NCI-H1105 treated with DMSO at 0.1 percent for 48 hours (cell line): ENCODE results near the gene P3H2.
A peak's percentile ranks its signal among the peaks of the same experiment; 100 is the strongest.

Experiments used
- DNase-seq: peaks from one replicate; lab custom pipeline; 2025; lab: John Stamatoyannopoulos, UW

P3H2 gene

DNA sequence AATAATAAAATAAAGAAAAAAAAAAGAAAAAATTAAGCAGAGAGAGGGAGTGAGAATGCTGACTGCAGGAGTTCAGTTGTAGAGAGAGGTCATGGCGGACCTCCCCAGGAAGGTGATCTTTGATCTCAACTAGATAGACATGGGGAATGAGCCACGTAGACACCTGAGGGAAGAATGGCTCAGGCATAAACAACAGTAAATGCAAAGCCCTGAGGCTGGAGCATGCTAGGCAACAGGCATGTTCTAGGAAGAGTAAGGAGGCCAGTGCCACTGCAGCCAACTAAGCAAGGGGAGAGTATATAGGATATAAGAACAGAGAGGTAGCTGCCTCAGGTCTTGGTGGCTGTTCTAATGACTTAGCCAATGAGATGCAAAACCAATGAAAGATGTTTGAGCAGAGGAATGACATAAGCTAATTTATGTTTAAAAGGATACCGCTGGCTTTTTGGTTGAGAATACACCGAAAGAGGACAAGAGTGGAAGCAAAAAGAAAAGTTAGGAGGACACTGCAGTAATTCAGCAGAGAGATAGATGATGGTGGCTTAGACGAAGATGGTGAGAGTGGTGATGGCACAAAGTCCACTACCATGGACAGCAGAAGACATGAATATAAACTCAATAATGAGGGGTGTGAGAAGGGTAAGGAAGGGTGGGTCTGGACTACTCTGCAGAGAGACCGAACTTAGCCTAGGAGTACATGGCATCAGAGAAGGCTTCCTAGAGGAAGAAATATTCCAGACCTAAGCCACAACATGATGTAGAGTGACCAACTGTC, 174.6 kb downstream of the P3H2 start:
- DNase-seq = no peak

DNA sequence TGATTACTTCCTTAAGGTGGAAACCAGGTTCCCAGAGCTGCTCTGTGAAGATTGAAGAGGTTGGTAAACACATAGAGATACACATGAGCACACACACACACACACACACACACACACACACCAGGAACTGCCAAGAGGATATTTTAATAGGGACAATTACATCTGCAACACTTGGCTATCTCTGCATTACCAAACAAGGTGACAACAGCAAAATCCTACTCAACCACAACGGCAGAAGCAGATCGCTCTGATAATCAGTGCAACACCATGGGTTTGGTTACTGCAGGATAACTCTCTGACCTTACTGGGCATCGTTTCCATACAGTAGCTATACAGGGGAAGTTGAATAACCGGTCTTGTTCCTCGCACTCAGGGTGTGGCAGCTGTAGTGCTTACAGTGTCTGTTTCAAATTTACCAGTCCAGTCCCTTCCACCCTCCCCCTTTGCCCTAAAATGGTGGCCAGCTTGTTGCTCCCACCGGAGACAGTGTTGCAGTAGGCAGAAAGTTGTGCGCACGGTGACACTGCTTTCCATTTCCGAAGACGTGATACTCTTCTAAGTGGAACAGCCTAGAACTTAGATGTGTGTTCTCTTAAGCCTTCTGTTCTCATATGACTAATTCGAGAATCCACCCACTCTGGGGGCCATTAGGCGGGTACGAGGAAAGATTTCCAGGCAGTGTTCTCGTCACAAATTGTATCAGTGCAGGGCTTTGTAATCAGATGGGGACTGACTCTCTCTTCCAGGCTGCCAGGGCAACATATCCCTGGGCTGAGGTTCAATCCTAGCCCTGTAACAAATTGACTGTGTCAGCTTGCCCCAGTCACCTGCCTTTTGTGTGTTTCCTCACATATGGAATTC, 176.2 kb downstream of the P3H2 start:
- DNase-seq = no peak

DNA sequence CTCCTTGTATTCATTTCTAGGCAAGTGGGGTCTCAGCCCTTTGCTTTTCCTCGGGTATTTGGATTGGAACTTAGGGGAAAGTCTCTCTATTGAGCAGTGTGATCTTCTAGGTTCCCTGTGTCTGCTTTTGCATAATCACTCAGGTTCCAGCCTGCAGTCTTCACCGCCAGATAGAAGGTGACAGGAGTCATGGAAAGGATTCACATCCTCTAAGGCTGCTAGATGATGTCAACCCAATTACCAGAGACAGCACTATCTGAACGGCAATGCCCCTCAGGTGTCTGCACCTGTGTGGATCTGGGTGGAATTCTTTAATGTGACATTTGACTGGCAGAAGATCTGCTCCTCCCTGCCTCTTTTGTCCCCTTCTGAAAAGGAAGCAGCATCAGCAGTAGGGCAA, 177.7 kb downstream of the P3H2 start:
- no peak for DNase-seq

DNA sequence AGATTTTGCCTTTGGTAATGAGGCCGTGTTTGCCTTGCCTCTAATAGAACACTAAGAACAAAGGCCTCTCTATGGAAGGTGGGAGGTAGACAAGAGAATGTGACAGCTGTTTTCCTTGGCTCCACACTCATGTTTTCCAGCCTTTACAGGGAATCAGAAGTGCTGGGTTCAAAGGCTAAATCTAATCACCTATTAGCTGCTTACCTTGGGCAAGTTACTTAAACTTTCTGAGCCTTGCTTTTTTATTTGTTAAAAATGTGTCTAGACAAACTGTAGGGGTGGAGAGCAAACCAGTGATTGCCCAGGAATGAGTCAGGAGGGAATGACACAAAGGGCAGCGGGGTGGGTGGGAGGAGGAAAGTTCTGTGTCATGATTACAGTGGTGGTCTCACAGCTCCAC, 179.0 kb downstream of the P3H2 start:
- DNase-seq = peak; percentile 31

- DNase-seq = peak; percentile 31
Measured at GRCh38 chr3:189941125-189941524, 179.6 kb downstream of the P3H2 start.

GRCh38 chr3:189937302-189938127, 183.2 kb downstream of the P3H2 start:
- no peak for DNase-seq

DNA sequence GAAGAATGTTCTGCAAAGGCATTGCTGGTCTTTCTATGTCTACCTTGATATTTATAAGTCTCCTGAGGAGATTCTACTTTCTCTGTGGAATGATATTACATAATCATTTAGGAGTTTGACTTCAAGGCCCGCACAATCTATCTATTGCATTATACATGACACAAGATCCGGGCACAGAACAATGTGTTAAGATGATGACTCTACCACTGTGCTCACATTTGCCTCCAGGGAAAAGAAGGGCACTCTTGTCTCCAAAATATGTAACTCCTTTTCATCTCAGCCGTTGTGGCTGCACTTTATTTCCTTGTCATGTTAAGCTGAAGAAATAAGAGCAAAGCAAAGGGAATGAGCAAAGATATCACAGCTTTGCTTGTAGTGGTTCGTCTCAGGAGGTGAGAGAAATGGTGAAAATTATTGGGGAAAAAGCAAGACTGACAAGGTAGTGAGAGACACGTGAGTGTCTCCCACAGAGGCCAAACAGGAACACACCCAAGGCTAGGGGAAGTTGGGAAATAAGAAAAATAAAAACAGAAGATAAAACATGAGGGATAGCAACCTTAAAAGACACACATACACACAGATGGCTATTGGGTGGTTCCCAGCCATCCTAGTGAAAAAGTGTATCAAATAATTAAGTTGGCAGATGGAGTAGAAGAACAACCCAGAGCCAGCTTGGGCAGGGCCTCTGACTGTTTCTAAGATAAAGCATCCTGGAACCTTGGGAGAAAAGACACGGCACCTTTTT, 184.3 kb downstream of the P3H2 start:
- no peak for DNase-seq

DNA sequence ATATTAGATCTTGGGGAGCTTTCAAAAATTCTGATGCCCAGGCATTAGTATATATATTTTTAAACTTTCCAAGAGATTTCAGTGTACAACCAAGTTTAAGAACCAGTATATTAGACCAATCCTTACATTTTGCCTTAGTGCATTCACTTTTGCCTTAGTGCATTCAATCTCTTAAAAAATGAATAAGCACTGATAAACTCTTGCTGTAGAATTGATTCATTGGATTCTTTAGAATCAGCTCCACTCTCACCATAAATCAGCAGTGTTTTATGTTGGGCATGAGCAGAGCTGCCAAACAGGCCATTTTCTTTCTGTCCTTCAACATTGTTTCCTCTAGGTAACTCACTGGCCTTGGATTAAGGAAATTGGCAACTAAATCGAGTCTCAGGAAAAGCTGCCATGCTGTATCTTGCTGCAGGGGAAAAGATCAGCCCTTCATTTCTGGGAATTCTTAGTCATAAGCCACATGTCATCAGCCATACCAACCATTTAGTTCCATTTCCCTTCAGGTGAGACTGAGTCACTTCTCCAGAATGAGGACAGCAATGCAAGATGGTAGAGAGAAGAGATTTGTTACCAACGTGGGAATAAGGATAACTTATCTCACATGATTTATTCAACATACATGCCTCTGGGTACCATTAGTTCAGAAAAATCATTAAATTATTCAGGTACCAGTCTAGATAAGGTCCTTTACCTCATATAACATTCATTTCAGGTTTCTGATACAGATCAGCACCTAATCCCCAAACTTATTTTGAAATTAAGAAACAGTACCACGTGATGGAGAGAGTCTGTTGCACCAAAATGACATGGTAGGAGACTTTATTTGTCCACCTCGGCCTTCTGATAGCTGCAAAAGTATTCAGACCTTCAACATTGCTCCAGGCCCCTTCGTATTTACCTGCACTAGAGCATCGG, 192.5 kb downstream of the P3H2 start:
- no peak for DNase-seq

GRCh38 chr3:189921770-189922169, 198.9 kb downstream of the P3H2 start:
- DNase-seq = no peak

GRCh38 chr3:189914799-189915198, 205.9 kb downstream of the P3H2 start:
- no peak for DNase-seq

DNA sequence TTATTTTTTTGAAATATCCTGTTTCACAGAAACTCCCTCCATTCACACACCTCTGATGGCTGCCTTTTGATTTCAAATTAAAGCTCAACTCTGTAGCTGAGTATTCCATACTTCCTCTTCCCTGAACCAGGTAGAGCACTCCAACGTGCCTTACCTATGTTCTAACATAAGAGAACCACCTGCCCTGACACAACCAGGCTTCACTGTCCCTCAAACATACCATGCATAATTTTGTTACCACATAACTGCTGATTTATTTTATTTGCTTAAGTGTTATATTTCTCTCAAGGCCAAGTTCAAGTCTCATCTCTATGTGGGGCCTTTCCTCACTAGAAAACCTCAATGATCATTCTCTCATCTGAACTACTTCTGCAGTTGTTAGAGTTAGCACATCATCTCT, 209.7 kb downstream of the P3H2 start:
- no peak for DNase-seq

DNA sequence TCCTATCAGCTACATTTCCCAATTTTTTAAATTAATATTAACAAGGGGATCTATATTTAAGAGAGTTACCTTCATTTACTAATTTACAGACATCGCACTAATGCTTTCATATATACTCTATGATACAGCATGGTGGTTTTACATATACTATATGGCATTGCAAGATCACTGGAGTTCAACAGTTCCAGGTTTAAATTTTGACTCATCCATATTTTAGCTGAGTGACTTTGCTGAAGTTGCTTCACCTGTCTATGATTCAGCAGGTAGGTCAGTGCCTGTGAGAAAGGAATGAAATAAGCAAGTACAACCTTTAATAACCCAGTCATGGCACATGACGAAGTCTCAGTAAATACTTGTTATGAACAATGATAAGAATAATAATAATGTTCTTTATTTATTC, 211.1 kb downstream of the P3H2 start:
- DNase-seq = no peak

- no peak for DNase-seq
Measured at GRCh38 chr3:189909139-189909538, 211.6 kb downstream of the P3H2 start.

DNA sequence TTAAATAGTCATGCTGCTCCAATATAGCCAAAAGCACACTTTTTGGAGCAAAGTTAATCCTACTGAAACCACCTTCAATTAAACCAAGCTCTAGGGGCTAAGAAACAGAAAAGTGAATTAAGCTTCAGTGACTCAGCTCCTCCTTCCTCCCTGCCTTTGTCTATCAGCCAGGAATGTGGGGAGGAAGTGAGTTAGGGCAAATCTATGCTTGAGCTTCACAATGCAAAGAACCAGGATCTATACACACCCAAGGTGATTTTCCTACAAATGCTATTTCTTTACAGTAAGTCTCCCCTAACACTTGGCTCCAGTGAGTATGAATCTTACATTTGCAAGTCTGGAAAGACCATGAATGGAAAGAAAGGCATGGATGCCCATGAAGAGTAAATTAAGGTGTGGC, 212.1 kb downstream of the P3H2 start:
- DNase-seq = no peak

- DNase-seq = no peak
Measured at GRCh38 chr3:189907803-189908202, 212.9 kb downstream of the P3H2 start.
